NCI-H774 (cell line): ENCODE measurements around the gene NARF.
"Not testable (repeated sequence)": the region's sequence is repeated elsewhere in the genome, so short reads cannot be mapped to it uniquely, and the experiment has no call there.

Experiments
- DNase-seq: peaks from one replicate; lab custom pipeline; 2025; lab: John Stamatoyannopoulos, UW

The NARF gene

GRCh38 chr17:82446124-82446523, 12.4 kb upstream of the NARF start:
- DNase-seq, result no peak

DNA sequence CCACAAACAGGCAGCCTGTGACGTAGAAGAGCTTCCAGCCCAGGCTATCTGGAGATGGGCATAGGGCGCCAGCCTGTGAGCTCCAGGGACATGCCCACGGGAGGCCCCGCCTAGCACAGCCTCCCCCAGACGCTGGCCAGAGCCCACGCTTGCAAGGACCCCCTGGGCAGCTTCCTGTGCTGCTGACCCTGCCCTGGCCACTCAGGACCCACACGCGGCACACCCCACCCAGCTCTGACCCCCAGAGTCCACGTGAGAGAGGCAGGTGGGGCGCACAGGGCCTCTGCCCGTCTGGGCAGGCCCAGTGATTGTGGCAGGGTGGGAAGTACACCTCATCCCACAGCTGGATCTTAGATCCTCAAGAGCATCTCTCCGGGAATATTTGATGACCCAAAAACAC, 11.9 kb upstream of the NARF start:
- DNase-seq, result no peak

DNA sequence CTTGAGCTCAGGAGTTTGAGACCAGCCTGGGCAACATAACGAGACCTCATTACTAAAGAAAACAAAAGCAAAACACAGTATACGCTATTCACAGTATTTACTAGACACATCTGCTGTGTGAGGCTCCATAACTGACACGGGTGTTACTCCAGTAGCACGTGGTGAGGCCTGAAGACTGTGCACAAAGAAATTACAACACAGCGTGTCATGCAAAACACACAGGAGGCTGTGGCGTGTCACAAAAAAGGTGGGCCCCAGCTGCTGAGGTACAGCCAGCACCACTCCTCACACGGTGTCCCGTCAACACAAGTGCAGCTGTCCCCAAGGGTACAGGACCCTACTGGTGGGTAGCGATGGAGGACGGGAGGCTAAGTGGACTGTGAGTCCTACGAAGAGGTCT, 10.7 kb upstream of the NARF start:
- no peak for DNase-seq

- no peak for DNase-seq
These were observed 9.2 kb upstream of the NARF start for GRCh38 chr17:82449131-82449882.

GRCh38 chr17:82449883-82450356, 8.6 kb upstream of the NARF start:
- DNase-seq, result no peak

DNA sequence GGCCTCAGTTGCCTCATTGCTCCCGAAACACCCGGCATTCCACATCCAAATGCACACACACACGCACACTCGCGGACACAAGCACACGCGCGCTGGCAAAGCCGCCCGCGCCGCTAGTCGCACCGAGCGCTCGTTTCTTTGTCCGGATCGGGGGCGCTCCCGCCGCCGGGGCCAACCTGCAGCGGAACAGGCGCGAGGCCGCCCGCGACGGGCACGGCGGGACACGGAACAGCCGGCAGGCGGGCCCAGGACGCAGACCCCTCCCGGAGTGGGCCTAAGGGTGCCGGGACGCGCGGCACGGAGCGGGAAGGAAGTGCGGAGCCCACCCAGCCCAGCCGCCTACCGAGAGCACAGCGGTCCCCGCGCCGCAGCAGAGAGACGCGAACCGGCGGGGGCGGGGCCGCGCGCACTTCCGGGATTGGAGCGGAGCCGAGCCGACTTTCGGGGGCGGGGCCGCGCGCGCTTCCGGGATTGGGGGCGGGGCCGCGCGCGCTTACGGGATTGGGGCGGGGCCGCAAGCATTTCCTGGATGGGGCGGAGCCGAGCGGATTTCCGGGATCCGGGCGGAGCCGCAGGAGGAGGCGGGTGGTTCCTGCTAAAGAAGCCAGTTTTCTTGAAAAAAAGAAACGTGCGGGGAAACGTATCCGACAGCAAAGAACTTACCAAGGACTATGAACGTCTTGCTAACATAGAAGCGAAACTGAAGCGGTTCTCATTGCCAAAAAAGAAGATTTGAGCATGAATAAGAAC, 8.0 kb upstream of the NARF start, which contains the start of gene CYBC1:
Gene CYBC1 (minus strand): TSS at position 396 of the 750 bp plus-strand sequence. CDS start 1,498 bp downstream, outside the sequence.
- DNase-seq, result peak; percentile 97

- DNase-seq, result no peak
These were observed 6.4 kb upstream of the NARF start for GRCh38 chr17:82452162-82452561.

GRCh38 chr17:82453151-82453550, 5.4 kb upstream of the NARF start:
- not testable (repeated sequence) for DNase-seq

DNA sequence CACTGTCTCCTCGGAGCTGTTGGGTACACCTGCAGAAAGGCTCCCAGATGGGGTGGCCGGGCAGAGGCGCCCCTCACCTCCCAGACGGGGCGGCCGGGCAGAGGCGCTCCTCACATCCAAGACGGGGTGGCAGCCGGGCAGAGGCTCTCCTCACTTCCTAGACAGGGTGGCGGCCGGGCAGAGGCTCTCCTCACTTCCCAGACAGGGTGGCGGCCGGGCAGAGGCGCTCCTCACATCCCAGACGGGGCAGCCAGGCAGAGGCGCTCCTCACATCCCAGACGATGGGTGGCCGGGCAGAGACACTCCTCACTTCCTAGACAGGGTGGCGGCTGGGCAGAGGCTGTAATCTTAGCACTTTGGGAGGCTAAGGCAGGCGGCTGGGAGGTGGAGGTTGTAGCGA, 4.8 kb upstream of the NARF start:
- not testable (repeated sequence) for DNase-seq

- DNase-seq, result no peak
These were observed 1.2 kb upstream of the NARF start for GRCh38 chr17:82457073-82457928.

DNA sequence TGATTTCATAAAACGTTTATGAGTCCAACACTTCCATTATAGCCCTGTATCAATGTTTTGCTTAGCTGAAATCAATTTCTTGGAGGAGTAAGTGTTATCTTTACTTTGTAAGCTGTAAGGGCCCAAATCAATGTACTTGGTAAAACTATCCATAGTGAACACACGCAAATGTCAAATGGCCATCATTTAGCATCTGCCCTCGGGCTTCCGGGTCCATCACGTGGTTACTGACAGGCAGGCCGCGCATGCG, 687 bp upstream of the NARF start:
- DNase-seq, result no peak

- no peak for DNase-seq
These were observed 414 bp downstream of the NARF start for GRCh38 chr17:82458885-82459424.

- DNase-seq, result not testable (repeated sequence)
These were observed 1.4 kb downstream of the NARF start for GRCh38 chr17:82459936-82460335.

DNA sequence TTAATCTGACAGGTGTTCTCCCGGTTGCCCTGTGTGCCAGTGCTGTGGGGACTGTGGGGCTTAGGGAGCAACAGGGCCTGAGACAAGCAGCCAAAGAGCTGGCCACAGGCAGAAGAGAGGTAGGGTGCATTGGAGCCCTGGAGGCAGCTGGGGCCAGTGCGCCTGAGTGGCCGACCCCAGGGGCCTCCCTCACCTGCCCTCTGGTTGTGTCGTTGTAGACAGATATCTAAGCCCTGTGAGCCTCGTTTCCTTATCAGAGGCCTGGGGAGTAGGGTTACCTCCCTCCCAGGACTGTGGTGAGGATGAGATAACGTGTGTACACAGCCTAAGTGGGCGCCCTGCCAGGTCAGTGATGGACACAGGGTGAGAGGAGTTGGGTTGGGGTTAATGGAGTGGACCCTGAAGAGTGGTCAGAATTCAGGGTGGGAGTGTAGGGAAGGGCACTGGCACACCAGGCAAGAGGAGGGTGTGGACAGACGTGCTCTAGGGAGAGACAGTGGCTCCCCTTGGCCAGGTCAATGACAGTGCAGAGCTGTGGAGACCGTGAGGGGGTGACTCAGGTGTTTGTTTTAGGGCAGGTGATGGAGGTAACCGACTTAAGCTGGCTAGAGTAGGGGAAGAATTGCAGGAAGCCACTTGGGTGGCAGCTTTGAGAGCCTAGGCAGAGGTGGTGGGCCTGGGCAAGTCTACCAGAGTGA, 3.4 kb downstream of the NARF start:
- DNase-seq, result peak; percentile 27

GRCh38 chr17:82463391-82463790, 4.8 kb downstream of the NARF start:
- no peak for DNase-seq

- no peak for DNase-seq
These were observed 5.5 kb downstream of the NARF start for GRCh38 chr17:82463925-82464566.

DNA sequence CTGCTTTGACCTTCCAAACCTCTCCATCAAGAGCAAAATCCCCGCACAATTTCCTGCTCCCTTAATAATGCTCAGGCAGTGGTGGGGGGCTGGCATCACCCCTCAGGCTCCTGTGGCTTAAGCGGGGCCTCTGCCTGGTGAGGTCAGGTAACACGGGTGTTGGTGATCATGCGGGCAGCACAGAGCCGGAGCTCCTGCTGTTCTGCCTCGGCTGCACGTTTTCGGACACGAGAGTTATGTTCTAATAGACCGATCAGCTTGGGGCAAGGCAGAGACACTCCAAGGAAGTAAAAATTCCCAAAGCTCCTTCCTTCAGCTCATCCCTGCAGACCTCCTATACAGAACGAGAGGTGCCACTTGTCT, 6.0 kb downstream of the NARF start:
- no peak for DNase-seq

- no peak for DNase-seq
These were observed 6.6 kb downstream of the NARF start for GRCh38 chr17:82465023-82465603.

DNA sequence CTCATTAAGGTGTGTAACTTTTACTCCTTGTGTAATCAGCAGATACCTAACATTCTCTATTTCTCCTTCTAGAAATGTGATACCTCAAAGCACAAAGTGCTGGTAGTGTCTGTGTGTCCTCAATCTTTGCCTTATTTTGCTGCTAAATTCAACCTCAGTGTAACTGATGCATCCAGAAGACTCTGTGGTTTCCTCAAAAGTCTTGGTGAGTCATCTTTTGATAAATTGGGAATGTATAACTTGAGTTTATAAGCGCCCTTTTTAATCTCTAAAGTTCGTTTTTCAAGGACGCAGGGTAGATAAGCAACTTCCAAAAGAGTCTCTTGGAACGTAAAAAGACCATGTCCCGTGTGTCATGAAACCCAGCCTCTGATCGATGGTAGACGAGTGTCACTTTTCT, 10.2 kb downstream of the NARF start:
- no peak for DNase-seq

GRCh38 chr17:82470065-82470464, 11.5 kb downstream of the NARF start:
- no peak for DNase-seq
